ENCODE data around the gene CWC27. TPM values are rescaled to one million over a fixed set of nuclear protein-coding genes. Genes with fewer than 3 reads are reported as not detected.

The CWC27 gene
- polyA plus RNA-seq, 1 of the 3 experiments (the other 2 are of a cell fraction), result 6.6 TPM

- ChIA-PET CTCF (interaction anchor here (0.8 kb wide), 1 partner anchor 20 kb away, joined by 3 read pairs; no protein-coding TSS in a partner anchor), POLR2A (no interaction called here)
- no peak for DNase-seq
- Histone ChIP-seq H3K9ac (no peak overlapping the region), H3K79me2 (ENCODE audit: insufficient read depth) (peaks cover 77% of the 10 kb centered on the region), H3K27ac (ENCODE audit: low read depth in 2 of 2, low read length in 1 of 2) (no peak overlapping the region), H3K9me2 (no peaks in the 10 kb centered on the region), H3K4me3 (ENCODE audit: low read depth in 2 of 2, low read length in 1 of 2) (no peak overlapping the region), H3K36me3 (replicated peaks in 1 of 2; ENCODE audit: control insufficient read depth in 1 of 2, insufficient read depth in 2 of 2, low read length in 1 of 2) (peaks cover 14 to 35% of the 10 kb centered on the region in 2 experiments), H3K4me1 (ENCODE audit: control insufficient read depth in 1 of 2, insufficient read depth in 2 of 2, low read depth in 1 of 2, low read length in 1 of 2) (peaks cover 5 to 10% of the 10 kb centered on the region in 2 experiments; a peak in 3 of 4 replicates), H3F3A (replicated peaks; ENCODE audit: insufficient read depth) (no peaks in the 10 kb centered on the region), H3K4me2 (no peak overlapping the region), H2AFZ (ENCODE audit: low read depth) (no peak overlapping the region), H3K9me3 (no peaks in the 10 kb centered on the region), H3K27me3 (ENCODE audit: insufficient read depth) (no peaks in the 10 kb centered on the region), H4K20me1 (ENCODE audit: insufficient read depth) (0 out of 2 replicates have a peak, but pooled peaks cover under 1% of the 10 kb centered on the region)
- WGBS (ENCODE audit: low lambda C conversion rate), result 92% methylated on average over 4 of the region's 4 CpGs
- TF ChIP-seq FOSL2 (IDR thresholded peaks at IDR 0.05; ENCODE audit: borderline replicate concordance, low read depth) (no peak), MEF2A (IDR thresholded peaks at IDR 0.05; ENCODE audit: borderline replicate concordance, low read depth) (no peak), REST (IDR thresholded peaks at IDR 0.05; ENCODE audit: low read depth, low read length) (no peak), EP300 (IDR thresholded peaks at IDR 0.05; ENCODE audit: borderline replicate concordance in 1 of 2, low read depth in 1 of 2, low read length in 1 of 2) (no peak), GABPA (IDR thresholded peaks at IDR 0.05; ENCODE audit: low read depth) (no peak), MAX (IDR thresholded peaks at IDR 0.05; ENCODE audit: low read depth) (no peak), USF1 (IDR thresholded peaks at IDR 0.05; ENCODE audit: borderline replicate concordance, low read depth) (no peak), JUND (IDR thresholded peaks at IDR 0.05) (no peak), PBX3 (IDR thresholded peaks at IDR 0.05) (no peak), POLR2AphosphoS5 (IDR thresholded peaks at IDR 0.05; ENCODE audit: low read depth, low read length) (no peak), TCF12 (IDR thresholded peaks at IDR 0.05) (no peak), FOXM1 (IDR thresholded peaks at IDR 0.05; ENCODE audit: low read depth) (no peak), FOXJ3 (CRISPR knock-in tag; IDR thresholded peaks at IDR 0.05) (no peak), CHD2 (IDR thresholded peaks at IDR 0.05; ENCODE audit: low read length, partially characterized antibody) (no peak)
Measured at GRCh38 chr5:64763948-64764503, 4.7 kb upstream of the CWC27 start.

Data from SK-N-SH (cell line).